RPMI8226 (cell line): ENCODE measurements around the gene DUSP5.

Experiments used
- DNase-seq: peaks from one replicate; pipeline ENCODE4 v3.0.0-alpha.2; 2015

Gene DUSP5

GRCh38 chr10:110481919-110482318, 15.8 kb upstream of the DUSP5 start:
- no peak for DNase-seq

GRCh38 chr10:110483633-110484032, 14.1 kb upstream of the DUSP5 start:
- DNase-seq: no peak

DNA sequence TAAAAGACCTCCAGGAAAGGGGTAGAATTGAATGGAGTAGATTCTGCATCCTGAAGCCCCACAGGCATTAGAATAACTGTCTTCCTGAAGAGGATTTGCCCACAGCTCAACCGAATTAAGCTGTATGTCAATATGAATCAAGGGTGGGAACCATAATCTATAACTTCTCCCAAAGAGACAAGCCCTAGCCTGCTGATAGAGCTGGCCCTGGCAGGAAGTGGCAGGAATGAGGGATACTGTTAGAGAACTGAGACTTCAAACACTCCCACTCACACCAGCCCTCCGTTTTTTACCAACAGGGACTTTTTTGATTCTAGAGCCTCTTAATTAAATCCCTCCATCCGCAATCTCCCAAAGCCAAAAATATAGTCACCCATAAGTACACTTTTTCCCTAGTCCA, 12.2 kb upstream of the DUSP5 start:
- no peak for DNase-seq

DNA sequence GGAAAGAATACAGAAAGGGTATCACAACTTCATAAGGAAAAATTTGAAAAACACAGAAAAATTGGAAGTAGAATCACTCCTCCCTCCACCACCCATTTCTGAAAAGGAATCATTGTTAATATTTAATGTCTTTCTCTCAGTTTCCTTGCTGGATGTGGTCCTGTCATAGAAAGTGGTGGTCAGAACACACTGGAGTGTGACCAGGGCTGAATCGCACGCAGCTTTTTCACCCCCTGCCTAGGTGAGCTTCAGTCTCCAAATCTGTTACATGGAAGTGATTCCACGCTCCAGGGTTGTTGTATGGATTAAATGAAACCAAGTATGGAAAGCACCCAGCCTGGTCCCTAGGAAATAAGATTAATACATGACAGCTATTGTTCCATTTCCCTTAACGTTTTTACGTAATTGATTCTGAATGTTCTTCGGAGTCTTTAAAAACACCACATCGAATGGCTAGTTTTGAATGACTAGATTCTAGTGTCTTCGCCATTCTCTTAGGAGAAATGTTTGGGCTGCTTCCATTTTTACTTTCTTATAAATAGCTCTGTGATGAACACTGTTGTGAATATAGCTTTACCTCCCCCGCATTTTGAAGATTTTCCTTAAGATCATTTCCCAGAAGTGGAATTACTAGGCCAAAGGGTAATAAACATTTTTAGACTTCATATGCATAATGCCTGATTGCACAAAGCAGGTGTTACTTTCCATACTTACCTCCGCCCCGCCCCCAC, 10.9 kb upstream of the DUSP5 start:
- DNase-seq: no peak

- DNase-seq: no peak
Measured at GRCh38 chr10:110487411-110488331, 10.0 kb upstream of the DUSP5 start.

DNA sequence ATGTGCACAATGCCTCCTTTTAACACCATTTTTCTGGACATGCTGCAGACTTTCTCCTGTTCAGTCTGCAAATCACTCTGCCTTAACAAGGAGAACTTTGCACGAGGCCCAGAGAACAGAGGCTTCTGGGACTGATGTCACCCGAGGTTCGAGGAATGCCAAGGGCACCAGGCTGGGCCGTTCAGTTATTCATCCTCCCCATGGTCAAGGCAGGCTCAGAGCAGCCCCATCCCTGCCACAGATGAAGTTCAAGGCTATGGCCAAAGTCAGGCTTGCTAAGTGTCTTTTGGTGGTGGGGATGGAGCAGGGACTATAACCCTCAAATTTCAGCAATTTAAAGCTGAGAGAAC, 9.4 kb upstream of the DUSP5 start:
- no peak for DNase-seq

DNA sequence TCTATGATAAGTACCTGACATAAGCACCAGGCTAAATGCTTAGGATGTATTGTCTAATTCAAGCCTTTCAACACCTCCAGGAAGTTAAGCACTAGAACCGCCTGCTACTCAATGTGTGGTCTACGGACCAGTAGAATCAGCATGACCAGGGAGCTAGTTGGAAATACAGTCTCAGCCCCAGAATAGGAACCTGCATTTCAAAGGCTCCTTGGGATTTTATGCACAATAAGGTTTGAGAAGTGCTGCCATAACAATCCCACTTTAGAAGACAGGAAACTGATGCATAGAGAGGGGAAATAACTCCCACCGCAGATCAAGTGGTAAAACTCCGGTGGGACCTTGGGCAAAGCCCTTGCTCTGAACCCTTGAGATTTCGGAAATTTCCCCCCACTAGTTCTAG, 8.8 kb upstream of the DUSP5 start:
- DNase-seq: no peak

DNA sequence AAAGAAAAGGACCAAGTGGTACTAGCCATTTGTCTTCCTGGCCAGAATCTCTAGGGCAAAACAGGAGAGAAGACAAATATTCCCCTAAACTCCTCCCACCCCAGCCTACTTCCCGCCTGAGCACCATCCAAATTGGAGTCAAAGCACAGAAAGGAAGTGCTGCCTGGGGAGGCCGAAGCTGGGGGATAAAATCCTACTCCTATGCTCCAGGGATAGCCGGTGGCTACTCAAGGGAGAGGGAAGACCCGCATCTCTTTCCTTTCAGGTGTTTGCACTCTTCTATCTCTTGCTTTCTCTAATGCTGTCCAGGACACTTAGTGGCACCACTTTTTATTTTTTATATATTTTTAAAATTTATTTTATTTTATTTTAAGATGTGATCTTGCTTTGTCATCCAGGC, 7.1 kb upstream of the DUSP5 start:
- no peak for DNase-seq

GRCh38 chr10:110491346-110491745, 6.4 kb upstream of the DUSP5 start:
- no peak for DNase-seq

GRCh38 chr10:110492069-110492822, 5.5 kb upstream of the DUSP5 start:
- no peak for DNase-seq

DNA sequence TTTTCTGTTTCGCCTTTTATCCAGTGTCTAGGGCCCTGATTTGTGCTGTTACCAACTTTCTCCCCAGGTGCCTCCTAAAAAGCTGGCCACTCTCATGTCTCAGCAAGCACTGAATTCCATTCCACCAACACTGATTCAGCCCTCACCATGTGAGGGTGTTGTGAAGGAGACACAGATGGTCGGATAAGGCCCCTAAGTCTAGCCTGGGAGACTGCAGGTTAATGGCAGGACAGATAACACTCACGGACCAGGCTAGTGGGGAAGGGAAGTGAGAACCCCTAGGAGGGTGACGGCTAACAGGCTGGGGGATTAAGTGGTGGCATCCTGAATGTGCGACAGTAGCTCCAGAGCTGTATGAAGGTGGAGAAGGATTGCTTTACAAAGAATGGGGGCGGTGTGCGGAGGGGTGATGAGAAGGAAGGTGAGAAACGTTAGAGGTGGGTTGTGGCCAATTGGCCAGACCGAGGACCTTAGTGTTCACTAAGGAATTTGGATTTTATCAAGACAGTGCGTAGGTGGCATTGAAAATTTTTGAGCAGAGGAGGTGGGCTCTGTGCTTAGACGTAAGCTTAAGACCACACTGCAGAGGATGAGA, 3.8 kb upstream of the DUSP5 start:
- DNase-seq: no peak

- DNase-seq: no peak
Measured at GRCh38 chr10:110494532-110494931, 3.2 kb upstream of the DUSP5 start.

GRCh38 chr10:110495731-110496552, 1.8 kb upstream of the DUSP5 start:
- peak; percentile 68 for DNase-seq

- no peak for DNase-seq
Measured at GRCh38 chr10:110496553-110497437, 912 bp upstream of the DUSP5 start.

DNA sequence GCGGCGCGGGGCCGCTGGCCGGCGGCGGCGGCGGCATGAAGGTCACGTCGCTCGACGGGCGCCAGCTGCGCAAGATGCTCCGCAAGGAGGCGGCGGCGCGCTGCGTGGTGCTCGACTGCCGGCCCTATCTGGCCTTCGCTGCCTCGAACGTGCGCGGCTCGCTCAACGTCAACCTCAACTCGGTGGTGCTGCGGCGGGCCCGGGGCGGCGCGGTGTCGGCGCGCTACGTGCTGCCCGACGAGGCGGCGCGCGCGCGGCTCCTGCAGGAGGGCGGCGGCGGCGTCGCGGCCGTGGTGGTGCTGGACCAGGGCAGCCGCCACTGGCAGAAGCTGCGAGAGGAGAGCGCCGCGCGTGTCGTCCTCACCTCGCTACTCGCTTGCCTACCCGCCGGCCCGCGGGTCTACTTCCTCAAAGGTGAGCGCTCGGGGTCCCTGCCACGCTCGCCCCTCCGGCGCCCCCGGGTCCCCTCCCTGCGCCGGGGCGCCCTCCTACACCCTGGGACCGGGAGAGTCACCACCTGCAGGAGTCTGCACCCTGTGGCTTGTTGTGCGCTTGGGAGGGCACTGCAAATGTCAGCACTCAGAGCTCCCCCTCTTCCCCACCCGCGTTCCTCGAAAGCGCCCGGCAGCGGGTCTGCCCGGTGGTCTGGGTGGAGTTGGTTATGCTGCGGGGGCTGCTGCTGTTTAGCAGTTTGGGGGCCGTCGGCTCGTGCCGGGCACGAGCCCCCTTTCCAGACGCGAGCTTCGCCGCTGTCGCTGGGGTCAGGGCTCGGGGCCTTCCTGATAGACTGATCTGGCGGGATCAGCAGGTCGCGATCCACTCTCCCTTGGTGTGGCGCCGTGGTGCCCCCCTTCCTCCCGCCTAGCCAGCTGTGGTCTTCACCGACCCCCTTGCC, 627 bp downstream of the DUSP5 start:
- peak; percentile 54 for DNase-seq

DNA sequence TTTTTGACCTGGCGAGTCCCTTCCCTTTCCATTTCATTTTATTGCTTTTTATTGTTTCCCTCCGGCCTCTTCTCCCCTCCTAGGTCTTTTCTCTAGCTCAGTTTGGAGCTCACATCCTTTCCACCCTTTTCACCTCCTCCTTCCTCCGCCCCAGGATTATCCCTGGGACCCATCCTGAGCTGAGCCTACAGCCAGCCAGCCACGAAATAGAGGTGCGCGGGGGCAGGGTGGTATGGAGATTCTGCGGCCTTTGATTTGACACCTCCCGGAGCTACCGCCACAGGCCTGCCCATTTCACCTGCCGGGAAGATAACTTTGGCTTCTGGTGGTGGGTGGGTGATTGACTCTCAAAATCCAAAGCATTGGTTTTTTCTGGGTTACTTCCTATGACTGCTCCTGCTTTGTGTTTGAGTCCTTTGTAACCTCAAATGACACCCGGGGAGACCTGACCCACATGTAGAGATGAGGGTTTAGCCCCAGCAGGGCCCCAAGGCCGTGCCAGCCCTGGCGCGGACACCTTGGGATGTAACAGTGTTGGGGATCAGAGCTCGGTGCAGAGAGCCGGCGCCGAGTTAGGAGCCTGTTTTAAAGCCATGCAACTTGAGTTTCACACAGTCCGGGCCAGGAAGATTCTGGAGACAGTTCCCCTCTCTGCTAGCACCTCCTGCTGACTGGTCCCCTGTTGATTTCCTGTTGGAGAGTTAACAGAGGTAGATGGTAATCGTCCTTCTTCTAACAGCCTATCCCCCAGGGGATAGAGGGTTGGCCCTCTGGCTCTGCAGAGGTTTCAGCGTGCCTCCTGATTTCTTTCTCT, 1.5 kb downstream of the DUSP5 start:
- DNase-seq: peak; percentile 77

- DNase-seq: no peak
Measured at GRCh38 chr10:110499796-110500514, 2.2 kb downstream of the DUSP5 start.

GRCh38 chr10:110500515-110500905, 2.8 kb downstream of the DUSP5 start:
- peak; percentile 30 for DNase-seq
